ENCODE measurements around the gene KAZN. TPM values are rescaled to one million over a fixed set of nuclear protein-coding genes. Genes with fewer than 3 reads are reported as not detected.
"Not testable (repeated sequence)": the region's sequence is repeated elsewhere in the genome, so short reads cannot be mapped to it uniquely, and the experiment has no call there.

Gene KAZN
- total and polyA plus RNA-seq, 4 experiments from 2014 or later = 0.08 to 0.47 TPM; not detected in 2

DNA sequence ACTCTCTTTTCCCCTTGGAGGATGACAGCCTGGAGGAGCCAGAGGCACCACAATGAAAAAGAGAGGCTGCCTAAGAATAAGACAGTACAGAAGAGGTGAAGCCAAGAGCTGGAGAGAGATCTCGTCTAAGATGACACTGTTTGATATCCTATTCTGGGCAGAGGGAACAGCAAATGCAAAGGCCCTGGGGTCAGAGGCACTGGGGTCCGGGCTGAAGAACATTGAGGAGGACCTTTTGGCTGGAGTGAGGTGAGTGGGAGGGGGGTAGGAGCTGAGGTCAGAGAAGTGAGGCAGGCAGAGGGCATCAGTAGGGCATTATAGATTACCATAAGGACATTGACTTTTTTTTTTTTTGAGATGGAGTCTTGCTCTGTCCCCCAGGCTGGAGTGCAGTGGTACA lies 535.8 kb downstream of the KAZN start:
- intact Hi-C loops (cut with micrococcal nuclease) = no loop called here
- H3K27ac ChIP-seq (ENCODE audit: low read depth, low read length) = no peak overlapping the region
- Mint-ChIP-seq H3K4me3 (no peak overlapping the region), H3K27me3 (peaks cover 36 to 52% of the 10 kb centered on the region in 2 donors), H3K27ac (no peak overlapping the region), H3K4me1 (no peaks in the 10 kb centered on the region), H3K9me3 (peaks cover 0 to 4% (median 0%) of the 10 kb centered on the region in 8 donors), H3K36me3 (no peaks in the 10 kb centered on the region)
- POLR2A ChIA-PET (ENCODE audit: partially characterized antibody) = no interaction called here
- no peaks in the 10 kb centered on the region for H3K4me1 ChIP-seq (ENCODE audit: insufficient read depth, low read length)
- no peaks in the 10 kb centered on the region for H3K9me3 ChIP-seq (ENCODE audit: control insufficient read depth in 1 of 2, low read length in 2 of 2)
- H3K4me3 ChIP-seq (ENCODE audit: low read length in 2 of 2) = no peak overlapping the region
- no peak for DNase-seq
- H3K27me3 ChIP-seq (ENCODE audit: insufficient read depth, low read length) = no peaks in the 10 kb centered on the region
- H3K36me3 ChIP-seq (ENCODE audit: insufficient read depth, low read length) = no peaks in the 10 kb centered on the region
- CTCF ChIA-PET (ENCODE audit: partially characterized antibody) = interaction anchor here (1.5 kb wide), 1 partner anchor 189 kb away, joined by 3 read pairs; no protein-coding TSS in a partner anchor

DNA sequence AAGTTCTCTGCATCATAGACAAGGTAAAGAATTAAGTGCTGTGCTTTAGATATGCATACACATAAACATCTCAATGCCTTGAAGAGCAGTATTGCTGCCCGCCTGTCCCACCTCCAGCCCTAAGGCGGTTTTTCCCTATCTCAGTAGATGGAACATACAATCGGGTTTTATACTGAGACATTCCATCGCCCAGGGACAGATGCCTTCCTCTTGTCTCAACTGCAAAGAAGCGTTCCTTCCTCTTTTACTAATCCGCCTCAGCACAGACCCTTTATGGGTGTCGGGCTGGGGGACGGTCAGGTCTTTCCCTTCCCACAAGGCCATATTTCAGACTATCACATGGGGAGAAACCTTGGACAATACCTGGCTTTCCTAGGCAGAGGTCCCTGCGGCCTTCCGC lies 537.1 kb downstream of the KAZN start:
- POLR2A ChIA-PET (ENCODE audit: partially characterized antibody); H3K4me3 Mint-ChIP-seq; H3K4me3 ChIP-seq (ENCODE audit: low read length in 2 of 2); DNase-seq; H3K4me1 Mint-ChIP-seq; H3K9me3 ChIP-seq (ENCODE audit: control insufficient read depth in 1 of 2, low read length in 2 of 2); H3K4me1 ChIP-seq (ENCODE audit: insufficient read depth, low read length); H3K36me3 ChIP-seq (ENCODE audit: insufficient read depth, low read length); H3K9me3 Mint-ChIP-seq; H3K27ac ChIP-seq (ENCODE audit: low read depth, low read length); CTCF ChIA-PET (ENCODE audit: partially characterized antibody); H3K27me3 ChIP-seq (ENCODE audit: insufficient read depth, low read length); H3K36me3 Mint-ChIP-seq; H3K27ac Mint-ChIP-seq; intact Hi-C loops (cut with micrococcal nuclease): not testable (repeated sequence)
- peaks cover 41 to 57% of the 10 kb centered on the region in 2 donors for H3K27me3 Mint-ChIP-seq

DNA sequence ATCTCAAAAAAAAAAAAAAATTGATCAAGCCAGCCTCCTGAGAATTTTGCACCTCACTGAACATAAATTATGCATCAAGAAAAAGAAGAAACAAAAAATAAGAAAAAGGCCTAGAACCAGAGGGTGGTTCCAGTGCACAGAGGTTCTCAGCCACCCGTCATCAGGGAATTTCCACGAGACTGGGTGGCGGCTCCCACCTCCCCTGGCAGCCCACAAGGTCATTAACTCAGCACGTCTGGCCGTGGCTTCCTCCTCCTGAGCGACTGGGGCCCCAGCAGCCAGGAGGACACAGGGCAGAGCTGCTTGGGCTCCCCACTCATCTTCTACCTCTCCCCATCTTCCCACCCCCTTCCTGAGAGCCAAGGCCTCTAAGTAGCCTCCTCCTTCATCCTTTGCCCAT lies 539.3 kb downstream of the KAZN start:
- no peaks in the 10 kb centered on the region for H3K36me3 Mint-ChIP-seq
- no peaks in the 10 kb centered on the region for H3K9me3 ChIP-seq (ENCODE audit: control insufficient read depth in 1 of 2, low read length in 2 of 2)
- H3K4me3 ChIP-seq (ENCODE audit: low read length in 2 of 2) = no peak overlapping the region
- no peaks in the 10 kb centered on the region for H3K4me1 Mint-ChIP-seq
- no peaks in the 10 kb centered on the region for H3K36me3 ChIP-seq (ENCODE audit: insufficient read depth, low read length)
- no peaks in the 10 kb centered on the region for H3K27me3 ChIP-seq (ENCODE audit: insufficient read depth, low read length)
- ChIA-PET CTCF (ENCODE audit: partially characterized antibody) (interaction anchor here (1.7 to 1.8 kb wide), 2 partner anchors 9 to 10 kb away, joined by 5 to 14 read pairs; no protein-coding TSS in a partner anchor), POLR2A (ENCODE audit: partially characterized antibody) (no interaction called here)
- H3K27ac Mint-ChIP-seq = no peak overlapping the region
- peaks cover 46 to 60% of the 10 kb centered on the region in 2 donors for H3K27me3 Mint-ChIP-seq
- no peak overlapping the region for H3K27ac ChIP-seq (ENCODE audit: low read depth, low read length)
- H3K4me3 Mint-ChIP-seq = no peak overlapping the region
- no peak for DNase-seq
- intact Hi-C loops (cut with micrococcal nuclease) = no loop called here
- H3K4me1 ChIP-seq (ENCODE audit: insufficient read depth, low read length) = no peaks in the 10 kb centered on the region
- H3K9me3 Mint-ChIP-seq = peaks cover 0 to 4% (median 0%) of the 10 kb centered on the region in 8 donors

DNA sequence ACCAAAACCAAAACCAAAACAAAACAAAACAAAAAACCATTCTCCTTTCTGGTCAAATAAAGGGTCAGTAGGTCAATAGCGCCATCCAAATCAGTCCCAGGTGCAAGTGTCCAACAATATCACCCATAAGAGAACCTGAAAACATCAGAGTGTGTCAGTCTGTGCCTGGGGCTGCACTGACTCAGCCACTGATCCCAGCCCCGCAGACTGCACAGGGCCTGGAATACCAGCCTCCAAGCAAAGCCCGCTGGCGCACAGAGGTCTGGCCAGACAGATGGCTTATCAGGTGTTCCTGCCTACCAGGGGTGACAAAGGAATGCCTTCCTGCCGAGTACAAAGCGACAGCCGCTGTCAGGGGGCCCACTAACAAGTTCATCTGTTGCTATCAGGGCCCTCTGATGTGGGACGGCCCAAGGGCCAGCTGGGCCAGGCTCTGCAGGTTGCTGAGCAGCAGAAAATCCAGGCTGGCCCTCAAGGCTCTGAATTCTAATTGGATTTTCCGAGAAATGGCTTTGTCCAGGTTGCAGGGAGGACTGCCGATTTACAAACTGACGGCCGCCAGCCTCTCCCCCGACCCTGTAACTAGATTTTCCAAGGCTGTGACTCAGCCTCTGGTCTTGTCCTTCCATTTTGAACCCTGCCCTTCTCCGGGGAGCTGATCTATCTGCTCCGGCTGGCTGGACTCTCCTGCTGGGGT lies 541.3 kb downstream of the KAZN start:
- peaks cover 35 to 51% of the 10 kb centered on the region in 2 donors for H3K27me3 Mint-ChIP-seq
- CTCF ChIA-PET (ENCODE audit: partially characterized antibody) = interaction anchor here (0.9 to 1.8 kb wide), 2 partner anchors 9 to 11 kb away, joined by 3 to 5 read pairs; no protein-coding TSS in a partner anchor
- H3K4me1 ChIP-seq (ENCODE audit: insufficient read depth, low read length) = no peaks in the 10 kb centered on the region
- no peak overlapping the region for H3K4me3 Mint-ChIP-seq
- H3K27ac Mint-ChIP-seq = no peak overlapping the region
- no peaks in the 10 kb centered on the region for H3K9me3 ChIP-seq (ENCODE audit: control insufficient read depth in 1 of 2, low read length in 2 of 2)
- no peaks in the 10 kb centered on the region for H3K36me3 ChIP-seq (ENCODE audit: insufficient read depth, low read length)
- intact Hi-C loops (cut with micrococcal nuclease) = no loop called here
- no peaks in the 10 kb centered on the region for H3K27me3 ChIP-seq (ENCODE audit: insufficient read depth, low read length)
- no peak overlapping the region for H3K4me3 ChIP-seq (ENCODE audit: low read length in 2 of 2)
- peaks cover 0 to 4% (median 0%) of the 10 kb centered on the region in 8 donors for H3K9me3 Mint-ChIP-seq
- no peak overlapping the region for H3K27ac ChIP-seq (ENCODE audit: low read depth, low read length)
- no peaks in the 10 kb centered on the region for H3K4me1 Mint-ChIP-seq
- POLR2A ChIA-PET (ENCODE audit: partially characterized antibody) = no interaction called here
- H3K36me3 Mint-ChIP-seq = no peaks in the 10 kb centered on the region
- no peak for DNase-seq

DNA sequence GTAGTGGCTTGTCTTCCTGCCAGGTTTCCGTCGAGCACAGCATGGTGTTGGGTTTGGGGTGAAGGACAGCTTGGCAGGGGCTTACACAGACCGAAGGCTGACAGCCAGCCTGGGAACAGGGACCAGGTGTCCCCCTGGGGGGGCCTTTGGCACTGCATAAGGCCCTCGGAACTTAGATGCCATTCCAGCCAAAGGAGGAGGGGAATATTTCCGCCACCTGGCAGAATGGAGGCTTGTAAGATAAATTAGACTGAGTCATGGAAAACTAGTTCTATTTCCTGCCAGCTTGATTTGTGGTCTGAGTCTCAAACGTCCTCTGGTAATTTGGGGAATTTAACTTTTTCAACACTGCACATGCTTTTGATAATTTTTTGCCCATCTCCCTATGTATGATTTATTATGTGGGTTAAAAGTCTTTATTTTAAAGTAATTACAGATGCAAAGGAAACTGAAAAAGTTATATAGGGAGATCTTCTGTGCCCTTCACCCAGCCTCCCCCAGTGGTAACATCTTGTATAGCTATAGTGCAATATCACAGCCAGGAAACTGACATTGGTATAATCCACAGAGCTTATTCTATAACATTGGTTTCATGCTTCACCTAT lies 543.6 kb downstream of the KAZN start:
- CTCF ChIA-PET (ENCODE audit: partially characterized antibody) = interaction anchor here (1.2 to 1.4 kb wide), 2 partner anchors 13 to 47 kb away, joined by 3 to 6 read pairs; no protein-coding TSS in a partner anchor
- Mint-ChIP-seq H3K36me3 (no peaks in the 10 kb centered on the region), H3K27me3 (peaks cover 25 to 48% of the 10 kb centered on the region in 2 donors)

DNA sequence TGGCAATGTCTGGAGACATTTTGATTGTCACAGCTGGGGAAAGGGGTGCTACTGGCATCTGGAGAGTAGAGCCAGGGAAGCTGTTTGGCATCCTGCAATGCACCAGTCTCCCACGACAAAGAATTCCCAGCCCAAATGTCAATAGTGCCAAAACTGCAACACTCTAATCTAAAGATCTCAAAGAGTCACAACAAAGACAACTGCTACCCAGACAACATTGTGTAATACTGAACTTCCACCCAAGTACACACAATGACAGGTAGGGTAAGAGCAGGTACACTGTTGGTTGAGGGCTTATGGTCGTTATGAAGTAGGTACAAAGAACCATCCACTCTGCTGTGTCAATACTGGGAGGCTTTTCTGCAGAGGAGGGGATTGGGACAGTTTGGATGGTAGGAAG lies 546.8 kb downstream of the KAZN start:
- intact Hi-C loops (cut with micrococcal nuclease) = no loop called here
- no peaks in the 10 kb centered on the region for H3K36me3 ChIP-seq (ENCODE audit: insufficient read depth, low read length)
- Mint-ChIP-seq H3K27me3 (peaks cover 29 to 47% of the 10 kb centered on the region in 2 donors), H3K9me3 (peaks cover 0 to 4% (median 0%) of the 10 kb centered on the region in 8 donors), H3K4me1 (no peaks in the 10 kb centered on the region), H3K36me3 (no peaks in the 10 kb centered on the region), H3K27ac (no peak overlapping the region), H3K4me3 (no peak overlapping the region)
- ChIA-PET POLR2A (ENCODE audit: partially characterized antibody) (no interaction called here), CTCF (ENCODE audit: partially characterized antibody) (interaction anchor here (1.6 kb wide), 1 partner anchor 17 kb away, joined by 6 read pairs; no protein-coding TSS in a partner anchor)
- DNase-seq = no peak
- no peaks in the 10 kb centered on the region for H3K27me3 ChIP-seq (ENCODE audit: insufficient read depth, low read length)
- no peak overlapping the region for H3K27ac ChIP-seq (ENCODE audit: low read depth, low read length)
- H3K4me3 ChIP-seq (ENCODE audit: low read length in 2 of 2) = no peak overlapping the region
- H3K9me3 ChIP-seq (ENCODE audit: control insufficient read depth in 1 of 2, low read length in 2 of 2) = no peaks in the 10 kb centered on the region
- H3K4me1 ChIP-seq (ENCODE audit: insufficient read depth, low read length) = no peaks in the 10 kb centered on the region

More for the DNA sequence above, 543.6 kb downstream of the KAZN start:
- no peak for DNase-seq
- Mint-ChIP-seq H3K9me3 (peaks cover 0 to 4% (median 0%) of the 10 kb centered on the region in 8 donors), H3K4me3 (no peak overlapping the region), H3K4me1 (no peaks in the 10 kb centered on the region), H3K27ac (no peak overlapping the region)
- intact Hi-C loops (cut with micrococcal nuclease) = no loop called here
- Histone ChIP-seq H3K27ac (ENCODE audit: low read depth, low read length) (no peak overlapping the region), H3K9me3 (ENCODE audit: control insufficient read depth in 1 of 2, low read length in 2 of 2) (no peaks in the 10 kb centered on the region), H3K27me3 (ENCODE audit: insufficient read depth, low read length) (no peaks in the 10 kb centered on the region), H3K36me3 (ENCODE audit: insufficient read depth, low read length) (no peaks in the 10 kb centered on the region), H3K4me3 (ENCODE audit: low read length in 2 of 2) (no peak overlapping the region), H3K4me1 (ENCODE audit: insufficient read depth, low read length) (no peaks in the 10 kb centered on the region)
- POLR2A ChIA-PET (ENCODE audit: partially characterized antibody) = no interaction called here

DNA sequence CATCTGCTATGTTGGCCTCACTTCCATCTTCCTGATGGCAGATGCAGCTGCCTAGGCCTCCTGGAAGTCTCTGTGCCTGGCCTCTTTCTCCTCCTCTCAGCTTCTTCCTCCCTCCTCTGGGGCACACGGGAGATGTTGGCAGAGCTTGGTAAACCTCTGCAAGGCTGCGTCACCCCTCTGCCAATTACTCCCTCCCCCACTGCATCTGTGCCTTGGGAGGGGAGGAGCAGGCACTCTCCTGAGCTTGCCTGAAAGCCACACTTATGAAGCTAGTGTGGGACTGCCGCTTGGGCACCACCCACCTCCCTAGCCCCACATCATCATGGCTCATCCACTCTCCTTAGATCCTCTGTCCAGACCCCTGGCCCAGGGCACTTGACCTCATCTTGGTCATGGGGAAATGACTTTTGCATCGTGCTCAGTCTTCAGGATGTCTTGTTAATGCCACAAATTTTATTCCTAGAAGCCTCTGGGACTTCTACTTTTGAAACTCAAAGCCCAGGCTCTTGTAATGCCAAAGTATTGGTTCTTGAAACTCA lies 547.7 kb downstream of the KAZN start:
- Mint-ChIP-seq H3K27me3 (peaks cover 27 to 47% of the 10 kb centered on the region in 2 donors), H3K4me3 (no peak overlapping the region), H3K36me3 (peaks cover 0 to 3% of the 10 kb centered on the region in 2 donors), H3K27ac (peak overlapping the region in 1 of 7 donors; percentile 4), H3K4me1 (no peaks in the 10 kb centered on the region), H3K9me3 (peaks cover 0 to 5% (median 1%) of the 10 kb centered on the region in 8 donors)
- Histone ChIP-seq H3K4me3 (ENCODE audit: low read length in 2 of 2) (no peak overlapping the region), H3K27ac (ENCODE audit: low read depth, low read length) (no peak overlapping the region), H3K27me3 (ENCODE audit: insufficient read depth, low read length) (peaks cover under 1% of the 10 kb centered on the region), H3K9me3 (ENCODE audit: control insufficient read depth in 1 of 2, low read length in 2 of 2) (no peaks in the 10 kb centered on the region), H3K4me1 (ENCODE audit: insufficient read depth, low read length) (no peaks in the 10 kb centered on the region), H3K36me3 (ENCODE audit: insufficient read depth, low read length) (no peaks in the 10 kb centered on the region)
- no peak for DNase-seq
- POLR2A ChIA-PET (ENCODE audit: partially characterized antibody) = no interaction called here
- CTCF ChIA-PET (ENCODE audit: partially characterized antibody) = interaction anchor here (1.2 kb wide), 1 partner anchor 18 kb away, joined by 5 read pairs; no protein-coding TSS in a partner anchor
- intact Hi-C loops (cut with micrococcal nuclease) = no loop called here
